Glomerular visceral epithelial cell (primary cell): Measurements from ENCODE around the gene SERHL2.
A peak's percentile ranks its signal among the peaks of the same experiment; 100 is the strongest.
"Not testable (repeated sequence)": the region's sequence is repeated elsewhere in the genome, so short reads cannot be mapped to it uniquely, and the experiment has no call there.

Source experiments
- DNase-seq: peaks from one replicate; pipeline ENCODE4 v3.0.0-alpha.2; 2016; ENCODE audit errors: extremely low spot score

Gene SERHL2

DNA sequence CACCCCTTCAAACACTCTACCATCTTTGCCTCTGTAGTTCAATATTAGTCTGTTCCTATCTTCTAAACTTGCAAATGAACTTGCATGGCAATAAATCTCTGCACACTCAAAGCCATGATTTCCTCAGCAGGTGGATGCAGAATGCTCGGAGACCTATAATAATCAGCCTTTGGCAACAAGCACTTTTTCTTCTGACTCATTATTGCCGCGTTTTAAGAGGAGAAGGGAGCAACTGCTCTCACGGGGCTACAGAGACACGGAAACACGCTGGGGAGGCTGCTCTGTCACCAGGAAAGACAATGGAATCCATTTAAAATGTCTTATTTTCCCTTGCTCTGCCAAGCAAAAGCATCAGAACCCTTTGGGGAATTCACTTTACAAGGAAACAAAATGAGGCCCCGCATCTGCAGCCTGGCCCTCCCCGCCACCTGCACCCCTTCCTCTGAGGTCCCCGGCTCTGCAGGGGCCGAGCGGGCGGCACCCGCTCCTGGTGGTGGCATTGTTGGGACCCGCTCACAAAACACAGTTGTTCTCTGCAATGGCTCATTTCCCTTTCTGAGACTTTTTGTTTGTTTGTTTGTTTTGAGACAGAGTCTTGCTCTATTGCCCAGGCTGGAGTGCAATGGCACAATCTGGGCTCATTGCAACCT is 18.5 kb upstream of the SERHL2 start:
- not testable (repeated sequence) for DNase-seq

- DNase-seq, result no peak
Observed at GRCh38 chr22:42536166-42536565, 17.6 kb upstream of the SERHL2 start.

GRCh38 chr22:42536634-42537033 is 17.1 kb upstream of the SERHL2 start:
- DNase-seq, result not testable (repeated sequence)

DNA sequence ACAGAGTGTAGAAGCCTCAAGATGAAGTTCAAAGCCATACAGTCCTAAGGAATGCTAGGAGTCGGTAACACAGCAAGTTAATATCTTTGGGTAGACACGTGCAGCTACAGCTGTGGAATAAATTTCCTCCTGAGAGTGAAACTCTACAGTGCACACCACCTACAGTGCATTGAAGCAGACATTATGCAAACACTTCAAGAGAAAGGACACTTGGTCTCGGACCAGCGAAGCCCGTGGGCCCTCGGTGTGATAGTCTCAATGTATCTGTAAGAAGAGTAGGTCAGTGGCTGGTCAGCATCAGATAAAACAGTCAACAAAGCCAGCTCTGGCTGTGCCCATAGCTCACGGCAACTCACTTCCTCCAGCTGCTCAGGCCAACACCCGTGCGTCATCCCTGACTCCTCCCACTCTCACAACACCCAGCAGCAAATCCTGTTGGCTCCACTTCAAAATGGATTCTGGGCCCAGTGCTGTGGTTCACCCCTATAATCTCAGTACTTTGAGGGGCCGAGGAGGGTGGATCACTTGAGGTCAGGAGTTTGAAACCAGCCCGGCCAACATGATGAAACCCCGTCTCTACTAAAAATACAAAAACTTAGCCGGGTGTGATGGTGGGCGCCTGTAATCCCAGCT is 16.4 kb upstream of the SERHL2 start:
- DNase-seq, result not testable (repeated sequence)

DNA sequence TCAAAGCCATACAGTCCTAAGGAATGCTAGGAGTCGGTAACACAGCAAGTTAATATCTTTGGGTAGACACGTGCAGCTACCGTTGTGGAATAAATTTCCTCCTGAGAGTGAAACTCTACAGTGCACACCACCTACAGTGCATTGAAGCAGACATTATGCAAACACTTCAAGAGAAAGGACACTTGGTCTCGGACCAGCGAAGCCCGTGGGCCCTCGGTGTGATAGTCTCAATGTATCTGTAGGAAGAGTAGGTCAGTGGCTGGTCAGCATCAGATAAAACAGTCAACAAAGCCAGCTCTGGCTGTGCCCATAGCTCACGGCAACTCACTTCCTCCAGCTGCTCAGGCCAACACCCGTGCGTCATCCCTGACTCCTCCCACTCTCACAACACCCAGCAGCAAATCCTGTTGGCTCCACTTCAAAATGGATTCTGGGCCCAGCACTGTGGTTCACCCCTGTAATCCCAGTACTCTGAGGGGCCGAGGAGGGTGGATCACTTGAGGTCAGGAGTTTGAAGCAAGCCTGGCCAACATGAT is 14.5 kb upstream of the SERHL2 start:
- not testable (repeated sequence) for DNase-seq

DNA sequence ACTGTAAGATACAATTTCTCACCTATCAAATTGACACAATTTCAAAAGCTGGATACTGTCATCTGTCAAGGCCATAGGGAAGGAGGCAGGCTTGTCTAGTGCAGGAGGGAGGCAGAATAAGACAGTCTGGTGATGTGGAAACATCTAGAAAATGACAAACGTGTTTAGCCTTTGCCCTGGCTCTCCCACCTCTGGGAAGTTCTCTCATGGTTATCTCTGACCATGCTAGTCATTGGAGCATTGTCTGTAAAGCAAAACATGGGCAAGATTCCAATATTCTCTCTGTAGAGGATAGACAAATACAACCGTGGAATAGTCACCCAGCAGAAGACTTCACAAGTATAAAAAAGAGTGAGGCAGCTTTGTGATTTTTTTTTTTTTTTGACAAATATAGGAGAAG is 9.1 kb upstream of the SERHL2 start:
- no peak for DNase-seq

- no peak for DNase-seq
Observed at GRCh38 chr22:42547562-42547961, 6.2 kb upstream of the SERHL2 start.

- not testable (repeated sequence) for DNase-seq
Observed at GRCh38 chr22:42548126-42548525, 5.6 kb upstream of the SERHL2 start.

DNA sequence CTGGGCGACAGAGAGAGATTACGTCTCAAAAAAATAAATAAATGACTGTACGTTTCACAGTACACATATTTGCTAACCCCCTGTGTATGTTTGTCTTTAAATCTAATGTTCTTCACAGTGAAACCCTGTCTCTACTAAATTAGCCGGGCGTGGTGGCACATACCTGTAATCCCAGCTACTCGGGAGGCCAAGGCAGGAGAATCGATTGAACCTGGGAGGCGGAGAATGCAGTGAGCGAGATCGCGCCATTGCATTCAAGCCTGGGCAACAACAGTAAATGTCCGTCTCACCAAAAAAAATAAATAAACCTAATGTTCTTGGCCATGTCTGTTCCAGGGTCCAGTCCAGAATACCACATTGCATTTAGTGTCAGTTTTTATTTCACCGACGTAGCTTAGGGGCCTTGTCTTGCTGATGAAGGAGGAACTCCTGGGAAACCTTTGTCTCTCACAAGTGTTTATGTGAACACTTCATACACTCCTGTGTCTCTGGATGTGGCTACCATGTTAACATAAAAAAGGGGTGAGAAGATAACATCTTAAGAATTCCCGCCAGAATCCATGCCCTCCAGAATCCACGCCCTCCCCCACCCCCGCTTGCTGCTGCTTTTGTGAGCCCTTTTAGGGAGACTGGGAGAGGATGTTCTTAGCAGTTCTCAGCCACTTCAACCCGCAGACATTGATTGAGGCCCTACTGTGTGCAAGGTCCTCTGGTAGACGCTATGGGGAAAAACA is 5.0 kb upstream of the SERHL2 start:
- DNase-seq, result no peak

DNA sequence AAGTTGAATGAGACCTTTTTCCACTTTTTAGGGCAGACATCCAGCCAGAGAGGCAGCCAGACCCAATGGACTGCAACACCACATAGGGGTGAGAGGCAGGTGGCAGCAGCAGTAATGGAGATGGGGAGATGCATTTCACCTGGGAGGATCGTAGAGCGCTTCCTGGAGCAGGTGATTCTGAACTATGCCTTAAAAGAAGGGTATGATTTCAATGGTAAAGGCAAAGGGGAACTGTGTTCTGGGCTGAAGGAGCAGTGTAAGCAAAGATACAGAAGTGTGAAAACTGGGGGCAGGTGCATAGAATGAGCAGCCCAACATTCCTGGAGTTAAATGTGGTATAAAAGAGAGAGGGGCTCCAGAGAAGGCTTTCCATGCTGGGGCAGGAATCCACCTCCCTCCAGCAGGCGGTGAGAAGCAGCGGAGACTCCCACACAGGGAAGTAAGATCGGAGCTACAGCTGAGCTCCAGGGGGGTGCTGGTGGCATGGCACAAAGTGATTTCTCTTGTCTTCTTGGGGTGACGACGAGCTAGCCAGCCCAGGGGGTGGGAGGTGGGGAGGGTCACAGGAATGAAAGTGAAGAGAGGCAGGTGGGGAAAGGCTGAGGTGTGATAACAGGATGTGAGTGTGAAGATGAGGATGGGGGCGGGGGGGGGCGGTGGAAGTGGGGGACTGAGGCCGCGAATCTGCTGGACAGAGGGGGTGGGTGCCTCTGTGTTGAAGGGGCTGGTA is 4.3 kb upstream of the SERHL2 start:
- no peak for DNase-seq

- not testable (repeated sequence) for DNase-seq
Observed at GRCh38 chr22:42552294-42552647, 1.5 kb upstream of the SERHL2 start.

- no peak for DNase-seq
Observed at GRCh38 chr22:42560381-42560780, 6.6 kb downstream of the SERHL2 start.

DNA sequence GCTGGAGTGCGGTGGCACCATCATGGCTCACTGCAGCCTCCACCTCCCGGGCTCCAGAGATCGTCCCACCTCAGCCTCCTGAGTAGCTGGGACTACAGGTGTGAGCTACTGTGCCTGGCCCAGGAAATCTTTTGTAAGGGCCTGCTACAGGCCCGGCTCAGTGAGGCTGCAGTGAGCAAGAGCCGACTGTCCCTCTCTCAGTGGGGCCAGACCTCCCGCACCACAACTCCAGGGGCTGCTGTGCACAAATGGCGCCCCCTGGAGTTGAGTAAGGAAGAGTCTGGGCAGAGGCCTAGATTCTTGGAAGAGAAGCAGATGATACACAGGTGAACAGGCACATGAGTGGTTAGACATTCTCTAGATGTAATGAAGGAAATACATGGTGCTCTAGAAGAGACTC is 7.0 kb downstream of the SERHL2 start:
- DNase-seq, result peak; percentile 16

- no peak for DNase-seq
Observed at GRCh38 chr22:42561856-42562255, 8.1 kb downstream of the SERHL2 start.

GRCh38 chr22:42562279-42562678 is 8.5 kb downstream of the SERHL2 start:
- DNase-seq, result no peak

GRCh38 chr22:42562684-42563083 is 8.9 kb downstream of the SERHL2 start:
- no peak for DNase-seq

GRCh38 chr22:42563943-42564342 is 10.2 kb downstream of the SERHL2 start:
- DNase-seq, result not testable (repeated sequence)

DNA sequence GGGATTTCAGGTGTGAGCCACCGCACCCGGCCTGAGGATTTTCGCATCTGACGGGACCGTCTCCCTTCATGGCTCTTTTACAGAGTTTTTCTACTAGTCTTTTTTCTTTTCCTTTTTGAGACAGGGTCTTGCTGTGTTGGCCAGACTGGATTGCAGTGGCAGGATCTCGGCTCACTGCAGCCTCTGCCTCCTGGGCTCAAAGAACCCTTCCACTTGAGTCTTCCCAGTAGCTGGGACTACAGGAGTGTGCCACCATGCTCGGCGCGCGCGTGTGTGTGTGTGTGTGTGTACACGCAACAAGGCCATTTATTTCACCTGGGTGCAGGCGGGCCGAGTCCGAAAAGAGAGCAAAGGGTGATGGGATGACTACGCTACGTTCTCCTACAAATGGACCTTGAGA is 10.9 kb downstream of the SERHL2 start:
- no peak for DNase-seq

DNA sequence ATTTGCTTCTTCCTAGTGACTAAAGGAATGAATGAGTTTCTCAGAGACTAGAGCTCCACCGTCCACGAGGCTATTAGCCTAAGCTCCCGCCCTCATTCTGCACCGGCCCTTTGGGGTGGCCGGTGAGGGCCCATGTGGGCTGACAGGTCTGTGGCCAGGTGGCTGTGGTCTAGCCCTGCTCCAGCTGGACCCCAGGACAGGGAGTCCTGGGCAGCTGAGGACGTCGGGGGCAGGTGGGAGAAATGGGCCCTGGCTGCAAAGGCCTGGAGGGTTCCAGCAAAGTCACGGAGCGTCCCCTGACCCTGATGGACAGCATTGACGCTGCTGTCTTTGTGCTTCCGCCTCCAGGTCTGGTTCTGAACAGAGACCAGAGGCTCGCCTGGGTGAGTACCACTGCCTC is 12.2 kb downstream of the SERHL2 start:
- DNase-seq, result no peak

- not testable (repeated sequence) for DNase-seq
Observed at GRCh38 chr22:42567950-42568349, 14.2 kb downstream of the SERHL2 start.

DNA sequence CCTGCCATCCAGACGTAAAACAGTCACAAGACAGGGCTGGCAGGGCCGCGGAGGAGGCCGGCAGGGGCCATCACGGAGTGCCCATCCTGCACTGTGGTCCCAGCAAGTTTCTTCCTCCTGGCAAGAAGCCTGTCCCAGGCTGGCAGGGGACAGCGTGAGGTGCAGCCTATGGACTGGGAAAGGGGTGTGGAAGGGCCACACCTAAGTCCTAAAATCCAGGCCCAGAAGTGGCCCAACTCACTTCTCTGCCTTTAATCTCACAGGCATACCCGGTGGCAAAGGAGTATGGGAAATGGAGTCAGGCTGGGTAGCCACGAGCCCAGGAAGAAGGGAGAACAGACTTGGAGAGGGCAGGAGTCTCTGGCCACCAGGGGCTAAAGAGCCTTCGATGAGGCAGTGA is 16.8 kb downstream of the SERHL2 start:
- not testable (repeated sequence) for DNase-seq

- DNase-seq, result not testable (repeated sequence)
Observed at GRCh38 chr22:42571068-42571467, 17.3 kb downstream of the SERHL2 start.
